Suppressor macrophage (primary cell): ENCODE measurements around the gene PAPOLG.
A peak's percentile ranks its signal among the peaks of the same experiment; 100 is the strongest.

ENCODE experiments used
- DNase-seq, 4 experiments: peaks; one replicate each; pipeline ENCODE4 v3.0.0-alpha.2; 2020 to 2022
- total RNA-seq, 17 experiments: gene quantifications; one replicate each; lab custom pipeline; 2026; ENCODE audit warnings: mixed read lengths in 6 of 17, inconsistent platforms in 3 of 17; lab: John Stamatoyannopoulos, UW

PAPOLG gene
- total RNA-seq: 16.1 to 38.6 (median 30.1) reads per million in 17 experiments

DNA sequence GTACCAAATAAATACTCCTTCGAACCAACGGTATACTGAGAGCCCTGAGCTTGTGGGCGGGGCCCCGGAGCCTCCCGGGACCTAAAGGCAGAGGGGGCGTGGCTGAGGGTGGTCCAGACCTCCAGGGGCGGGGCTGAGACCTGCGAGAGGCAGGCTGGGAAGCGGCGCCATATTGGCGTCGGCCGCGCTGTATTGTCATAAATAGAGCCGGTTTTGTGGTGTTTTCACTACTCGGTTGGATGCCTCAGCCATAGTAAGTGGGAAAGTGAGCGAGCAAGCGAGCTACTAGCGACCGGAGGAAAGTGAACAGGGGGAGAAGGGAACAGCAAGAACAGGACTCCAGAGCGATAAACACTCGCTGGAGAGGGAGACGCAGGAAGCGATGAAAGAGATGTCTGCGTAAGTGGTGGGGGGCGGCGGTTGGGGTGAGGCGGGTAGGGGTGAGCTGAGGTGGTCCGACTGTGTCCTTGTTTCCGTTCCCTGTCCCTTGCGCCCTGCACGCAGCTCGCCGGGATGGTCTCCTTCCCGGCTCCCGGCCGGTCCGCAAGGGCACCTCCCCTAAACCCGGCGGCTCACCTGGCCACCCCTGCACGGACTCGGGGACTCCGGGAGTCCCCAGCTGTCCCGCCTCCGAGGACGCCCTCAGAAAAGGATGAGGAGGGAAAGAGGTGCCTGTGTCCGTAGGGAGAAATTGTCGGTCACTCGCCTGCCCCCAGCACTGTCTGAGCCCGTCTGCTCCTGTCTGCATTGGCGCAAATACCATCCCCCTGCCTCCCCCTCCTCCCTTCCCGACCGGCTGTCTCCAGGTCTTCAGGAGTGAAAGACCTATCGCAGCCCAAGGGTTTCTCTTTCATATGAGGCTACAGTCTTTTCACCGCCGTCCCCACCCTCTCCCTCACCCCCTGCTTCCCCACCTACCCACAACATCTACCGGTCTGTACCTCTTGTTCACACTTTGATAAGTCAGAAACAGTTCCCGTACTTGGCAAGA, at the start of gene PAPOLG:
Gene PAPOLG, plus strand, starts transcription at position 172 of the 991 bp plus-strand sequence. Its CDS starts 211 bp downstream, at position 383.
- peak; percentile 96 to 99 (median 98) for DNase-seq

DNA sequence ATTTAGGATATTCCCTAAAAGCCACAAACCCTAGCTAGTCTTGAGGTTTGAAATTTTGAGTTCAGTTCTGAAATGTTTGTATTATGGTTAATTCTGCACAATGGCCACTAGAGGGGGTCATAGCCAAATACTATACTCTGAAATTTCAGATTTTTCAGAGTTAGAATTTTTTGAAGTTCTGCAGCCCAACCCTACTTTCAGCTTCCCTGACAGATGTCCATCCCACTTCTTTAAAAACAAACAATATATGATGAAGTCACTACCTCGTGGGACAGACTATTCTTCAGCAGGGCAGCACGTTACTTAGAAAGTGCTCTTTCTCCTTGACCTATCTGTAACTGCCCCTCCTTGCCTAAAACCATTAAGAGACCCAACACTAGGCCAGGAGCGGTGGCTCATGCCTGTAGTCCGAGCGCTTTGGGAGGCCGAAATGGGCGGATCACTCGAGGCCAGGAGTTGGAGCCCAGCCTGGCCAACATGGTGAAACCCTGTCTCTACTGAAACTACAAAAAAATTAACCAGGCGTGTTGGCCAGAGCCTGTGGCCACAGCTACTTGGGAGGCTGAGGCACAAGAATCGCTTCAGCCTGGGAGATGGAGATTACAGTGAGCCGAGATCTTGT, 48.2 kb upstream of the PAPOLG start:
- peak; percentile 69 to 95 (median 87) for DNase-seq

DNA sequence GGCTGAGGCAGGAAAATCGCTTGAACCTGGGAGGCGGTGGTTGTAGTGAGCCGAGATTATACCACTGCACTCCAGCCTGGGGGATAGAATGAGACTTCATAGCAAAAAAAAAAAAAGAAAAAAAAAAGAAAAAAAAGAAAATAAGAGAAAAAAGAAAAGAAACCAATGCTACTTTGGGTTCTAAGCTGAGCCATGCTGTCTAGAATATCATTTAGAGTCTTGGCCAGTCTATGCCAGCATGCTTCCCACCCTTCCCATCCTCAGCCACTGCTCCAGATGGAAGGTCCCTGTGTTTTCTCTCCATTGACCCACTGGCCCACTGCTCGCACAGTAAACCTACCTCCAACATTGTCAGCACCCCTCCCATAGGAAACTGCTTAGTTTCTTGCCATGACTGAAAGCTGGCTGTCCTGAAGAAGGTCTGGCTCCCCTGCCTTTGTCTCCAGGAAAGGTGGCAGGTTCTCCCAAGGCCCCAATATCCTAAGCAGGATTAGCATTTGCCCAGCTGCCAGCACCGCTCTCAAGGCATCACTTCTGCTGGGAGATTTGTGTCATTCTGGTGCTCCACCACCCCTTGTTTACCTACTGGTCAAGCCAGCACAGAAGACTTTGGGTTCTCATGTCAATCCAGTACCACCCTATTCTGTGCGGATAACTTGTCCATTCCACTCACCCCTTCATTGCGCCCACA, 47.3 kb upstream of the PAPOLG start:
- no peak for DNase-seq

DNA sequence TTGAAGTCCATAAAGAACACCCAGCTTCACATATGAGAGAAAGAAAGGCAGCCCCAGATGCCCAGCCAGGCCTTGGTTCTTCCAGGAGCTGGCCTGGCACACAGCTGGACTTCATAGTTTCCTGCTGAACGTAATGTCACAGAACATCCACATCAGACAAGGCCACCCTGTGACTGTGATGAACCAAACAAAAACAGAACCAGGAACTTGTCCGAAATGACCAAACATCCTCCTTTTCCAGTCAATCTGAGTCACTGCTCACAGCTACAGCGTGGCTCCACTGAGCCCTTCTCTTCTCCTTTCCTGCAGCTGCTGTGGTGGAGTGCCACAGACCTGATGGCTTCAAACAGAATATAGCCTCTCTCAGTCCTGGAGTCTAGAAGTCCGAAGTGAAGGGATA, 45.4 kb upstream of the PAPOLG start:
- peak; percentile 88 to 96 (median 92) for DNase-seq

DNA sequence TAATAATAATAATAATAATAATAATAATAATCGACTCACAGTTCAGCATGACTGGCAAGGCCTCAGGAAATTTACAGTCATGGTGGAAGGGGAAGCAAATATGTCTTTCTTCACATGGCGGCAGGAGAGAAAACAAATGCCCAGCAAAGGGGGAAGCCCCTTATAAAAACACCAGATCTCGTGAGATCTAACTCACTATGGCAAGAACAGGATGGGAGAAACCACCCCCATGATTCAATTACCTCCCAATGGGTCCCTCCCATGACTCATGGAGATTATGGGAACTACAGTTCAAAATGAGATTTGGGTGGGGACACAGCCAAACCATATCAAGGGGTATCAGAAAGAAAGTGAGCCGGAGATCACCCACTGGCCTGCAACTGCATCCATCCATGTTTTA, 40.5 kb upstream of the PAPOLG start:
- peak in 1 of 4 experiments; percentile 40 for DNase-seq

DNA sequence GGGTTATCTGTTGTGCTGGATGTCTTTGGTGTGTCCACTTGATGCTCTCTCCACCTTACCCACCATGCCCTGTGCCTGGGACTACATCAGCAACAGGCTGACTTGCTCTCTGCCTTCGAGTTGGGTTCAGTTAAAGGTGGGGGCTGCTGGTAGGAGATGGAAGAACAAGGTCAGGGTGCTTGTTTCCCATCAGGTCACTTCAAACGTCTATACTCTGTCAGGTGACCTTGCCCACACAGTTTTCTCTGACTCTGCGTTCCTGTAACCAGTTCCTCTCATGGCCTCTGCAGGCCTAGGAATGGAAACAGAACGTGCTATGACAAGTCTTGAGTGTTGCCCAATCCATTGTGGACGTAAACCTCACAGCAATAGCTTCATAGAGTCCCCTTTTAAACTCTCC, 38.4 kb upstream of the PAPOLG start:
- DNase-seq: peak; percentile 88 to 96 (median 91)

DNA sequence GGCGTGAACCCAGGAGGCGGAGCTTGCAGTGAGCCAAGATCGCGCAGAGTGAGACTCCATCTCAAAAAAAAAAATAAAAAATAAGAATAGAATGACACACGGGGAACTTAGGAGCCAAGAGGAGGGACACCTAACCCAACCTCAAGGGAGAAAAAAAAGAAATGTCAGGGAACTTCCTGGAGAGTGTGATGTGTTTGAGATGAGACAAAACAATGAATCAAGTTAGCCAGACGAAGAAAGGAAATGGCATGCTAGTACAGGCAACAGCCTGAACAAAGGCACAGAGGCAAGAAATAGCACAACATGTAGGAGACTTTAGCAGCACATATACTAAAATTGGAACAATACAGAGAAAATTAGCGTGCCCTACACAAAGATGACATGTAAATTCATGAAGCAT, 36.7 kb upstream of the PAPOLG start:
- no peak for DNase-seq

DNA sequence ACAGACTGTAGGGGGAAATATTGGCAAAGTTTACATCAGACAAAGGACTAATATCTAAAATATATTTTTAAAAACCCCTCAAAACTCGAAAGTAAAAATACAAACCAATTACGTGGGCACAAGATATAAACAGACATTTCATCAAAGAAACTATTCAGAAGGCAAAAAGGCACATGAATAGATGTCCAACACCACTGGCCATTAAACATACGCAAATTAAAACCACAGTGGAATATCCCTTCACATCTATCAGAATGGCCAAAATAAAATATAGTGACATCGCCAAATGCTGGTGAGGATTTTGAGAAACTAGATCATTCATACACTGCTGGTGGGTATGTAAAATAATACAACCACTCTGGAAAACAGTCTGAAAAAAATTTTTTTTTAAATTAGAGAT, 30.6 kb upstream of the PAPOLG start:
- DNase-seq: no peak

DNA sequence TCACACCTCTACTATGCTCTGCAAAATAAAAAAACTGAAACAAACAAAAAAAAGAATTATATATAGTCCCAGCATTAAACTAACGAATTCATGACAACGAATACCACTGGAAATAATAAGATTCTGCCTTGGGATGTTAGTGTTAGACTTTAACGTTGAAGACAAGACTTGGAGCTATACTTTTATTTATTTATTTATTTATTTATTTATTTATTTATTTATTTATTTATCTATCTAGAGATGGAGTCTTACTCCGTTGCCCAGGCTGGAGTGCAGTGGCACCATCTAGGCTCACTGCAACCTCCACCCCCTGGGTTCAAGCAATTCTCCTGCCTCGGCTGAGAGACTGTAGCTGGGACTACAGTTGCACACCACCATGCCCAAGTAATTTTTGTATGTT, 27.2 kb upstream of the PAPOLG start:
- no peak for DNase-seq

DNA sequence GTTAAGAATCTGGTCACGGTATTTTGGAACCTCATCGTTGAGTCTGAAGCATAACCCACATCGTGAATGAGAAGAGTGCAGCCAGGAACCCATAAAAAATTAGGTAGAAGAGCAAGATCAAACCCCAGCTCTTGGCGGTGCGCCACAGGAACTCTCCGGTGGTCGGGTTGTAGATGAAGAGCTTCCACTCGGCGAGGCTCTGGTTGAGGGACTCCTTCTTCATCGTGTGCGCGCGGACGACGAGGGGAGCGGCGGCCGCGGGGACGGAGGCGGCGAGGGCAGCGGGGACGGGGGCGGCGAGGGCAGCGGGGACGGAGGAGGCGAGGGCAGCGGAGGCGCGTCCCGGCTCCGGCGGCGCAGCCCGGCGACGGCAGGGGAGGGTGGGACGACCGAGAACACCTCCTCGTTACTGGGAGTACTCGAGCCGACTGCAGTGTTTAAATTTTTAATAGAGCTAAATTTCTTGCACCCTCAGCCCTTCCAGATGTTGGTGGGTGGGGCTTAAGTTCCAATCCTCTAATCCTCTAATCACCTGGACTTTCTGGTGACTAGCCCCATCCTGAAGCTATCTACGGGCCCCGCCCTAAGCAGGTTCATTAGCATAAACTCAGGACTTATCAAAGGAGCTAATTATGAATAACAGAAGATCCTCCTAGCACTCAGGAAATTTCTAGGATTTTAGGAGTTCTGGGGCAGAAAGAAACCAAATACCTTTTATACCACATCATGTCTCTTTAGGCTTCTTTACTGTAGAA, 20.4 kb upstream of the PAPOLG start:
- peak in 3 of 4 experiments; percentile 12 to 43 (median 27) for DNase-seq

DNA sequence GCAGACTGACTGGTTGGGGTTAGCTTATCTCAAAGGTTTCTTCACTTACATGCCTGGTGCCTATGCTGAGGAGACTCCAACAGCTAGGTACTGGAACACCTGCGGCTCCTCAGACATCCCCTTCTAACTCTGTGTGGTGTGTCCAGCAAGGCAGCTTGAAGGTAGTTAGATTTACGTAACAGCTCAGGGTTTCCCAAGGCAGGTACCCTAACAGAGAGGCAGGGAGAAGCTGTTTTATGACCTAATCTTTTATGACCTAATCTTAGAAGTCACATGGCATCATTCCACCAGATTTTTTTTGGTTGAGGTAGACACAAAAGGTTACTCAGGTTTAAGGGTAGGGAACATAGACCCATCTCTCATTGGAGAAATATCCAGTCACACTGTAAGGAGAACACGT, 17.4 kb upstream of the PAPOLG start:
- no peak for DNase-seq

DNA sequence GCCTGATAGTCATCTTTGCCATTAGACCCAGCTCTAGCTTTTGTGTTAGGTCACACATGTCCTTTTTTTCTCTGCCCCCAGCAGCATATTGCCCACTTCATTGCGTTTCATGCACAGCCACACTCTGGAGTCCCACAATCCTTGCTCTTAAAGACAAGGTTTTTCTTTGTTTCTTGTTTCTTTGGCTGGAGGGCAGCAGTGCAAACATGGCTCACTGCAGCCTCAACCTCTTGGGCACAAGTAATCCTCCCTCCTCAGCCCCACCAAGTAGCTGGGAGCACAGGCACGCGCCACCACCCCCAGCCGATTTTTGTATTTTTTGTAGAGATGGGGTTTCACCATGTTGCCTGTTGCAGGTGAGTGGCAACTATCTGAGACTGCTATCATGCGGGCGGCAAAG, 16.9 kb upstream of the PAPOLG start:
- DNase-seq: no peak

DNA sequence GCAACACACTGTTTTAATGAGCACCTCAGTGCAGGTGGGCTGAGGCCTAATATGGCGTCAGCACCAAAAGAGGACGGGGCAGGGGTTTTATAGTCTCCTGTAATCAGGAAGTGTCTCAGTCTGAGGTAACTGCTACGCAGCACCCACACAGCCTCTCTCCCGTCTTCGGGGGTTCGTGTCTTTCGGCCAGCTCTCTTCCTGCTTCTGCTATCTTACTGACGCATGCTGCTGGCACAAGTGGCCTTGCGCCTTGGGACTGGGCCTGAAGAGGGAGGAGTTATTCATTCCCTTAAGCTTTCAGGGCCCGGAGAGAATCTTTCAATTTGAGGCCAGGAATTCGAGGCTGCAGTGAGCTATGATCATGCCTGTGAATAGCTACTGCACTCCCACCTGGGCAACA, 14.5 kb upstream of the PAPOLG start:
- DNase-seq: peak; percentile 44 to 76 (median 64)

DNA sequence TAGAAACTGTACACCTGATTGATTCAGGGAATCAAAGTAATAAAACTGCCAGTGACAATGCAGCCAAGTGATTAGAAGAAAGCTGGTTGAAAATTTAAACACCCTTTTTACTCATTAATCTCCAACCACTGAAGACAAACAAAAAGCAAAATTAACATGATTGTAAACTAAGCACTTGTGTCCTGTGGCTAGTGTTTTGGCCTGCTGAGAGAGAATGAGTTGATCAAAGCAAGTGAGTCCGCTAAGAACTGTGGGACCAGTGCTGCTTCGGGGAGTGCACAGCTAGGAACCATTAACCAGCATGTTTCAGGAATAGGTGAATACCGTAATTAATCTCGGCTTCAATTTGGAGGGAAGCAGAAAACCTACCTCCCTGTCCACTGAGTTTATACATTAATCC, 13.6 kb upstream of the PAPOLG start:
- DNase-seq: no peak

DNA sequence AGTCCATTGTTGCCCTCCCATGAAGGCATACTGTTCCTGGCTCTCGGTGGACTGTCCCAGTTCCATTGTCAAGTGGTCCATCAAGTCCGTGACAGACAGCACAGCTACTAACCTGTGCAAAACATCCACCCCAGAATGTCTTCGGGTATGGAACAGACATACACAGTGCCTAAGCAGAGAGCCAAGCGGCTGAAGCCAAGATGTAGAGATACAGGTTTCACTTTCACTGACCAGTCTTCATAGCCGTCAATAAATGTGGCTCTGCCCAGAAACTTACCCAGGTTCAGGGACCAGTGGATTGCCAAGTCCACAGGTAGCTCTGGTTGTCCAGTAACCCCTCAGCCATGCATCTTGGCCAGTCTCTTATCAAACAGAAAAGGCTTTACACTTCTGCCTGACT, 10.7 kb upstream of the PAPOLG start:
- peak in 1 of 4 experiments; percentile 4 for DNase-seq

DNA sequence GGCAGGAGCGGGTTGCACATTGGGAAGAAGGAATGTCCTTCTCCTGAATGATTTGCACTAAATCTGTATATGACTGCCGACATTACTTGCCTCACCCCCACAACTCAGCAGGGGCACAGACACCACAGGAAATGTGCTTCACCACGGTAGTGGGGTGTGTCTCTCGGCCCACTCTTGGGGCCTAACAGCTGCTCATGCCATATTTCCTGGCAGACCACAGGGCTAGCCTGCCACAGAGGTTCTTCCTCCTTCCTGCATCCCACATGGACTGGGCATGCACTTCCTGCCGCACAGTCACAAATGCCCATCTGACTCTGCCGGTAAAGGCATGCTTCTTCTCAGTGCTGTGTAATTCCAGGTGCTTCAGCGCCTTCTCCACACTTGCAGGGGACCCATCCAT, 10.3 kb upstream of the PAPOLG start:
- DNase-seq: peak; percentile 59 to 82 (median 75)

DNA sequence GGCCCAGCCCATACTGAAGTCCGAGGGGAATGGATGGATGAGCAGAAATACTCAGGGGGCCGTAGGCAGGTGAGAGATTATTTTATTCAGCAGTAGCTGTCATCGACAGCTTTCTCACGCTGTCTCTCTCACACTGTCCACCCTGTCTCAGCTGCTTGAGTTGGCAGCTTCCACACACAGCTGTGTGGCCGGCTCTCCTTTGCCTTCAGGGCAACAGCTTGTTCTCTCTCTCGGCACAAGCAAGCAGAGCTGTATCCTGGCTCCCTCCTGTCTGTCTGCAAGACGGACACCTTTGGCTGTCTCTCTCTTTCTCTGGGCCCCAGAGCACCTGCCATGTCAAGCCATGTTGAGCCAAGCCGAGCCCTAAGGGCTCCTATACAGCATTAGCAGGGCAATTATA, 9.8 kb upstream of the PAPOLG start:
- DNase-seq: no peak

DNA sequence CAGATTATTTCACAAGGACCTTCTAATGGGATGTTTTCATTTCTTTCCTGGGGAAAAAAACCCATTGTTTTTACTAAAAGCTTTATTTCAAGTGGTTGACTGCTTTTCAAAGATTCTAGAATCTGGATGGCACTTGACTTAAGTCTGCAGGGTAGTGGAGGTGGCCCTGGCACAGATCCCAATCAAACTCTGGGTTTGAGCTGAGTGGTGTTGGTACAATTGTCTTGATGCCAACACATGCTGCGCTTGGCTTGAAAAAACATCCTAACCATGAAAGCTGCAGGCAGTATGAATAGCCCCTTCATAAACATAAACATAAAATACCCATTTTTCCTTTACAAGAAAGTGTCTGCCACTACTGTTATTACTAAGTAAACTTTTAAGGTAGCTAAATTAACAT, 3.6 kb downstream of the PAPOLG start:
- DNase-seq: no peak

DNA sequence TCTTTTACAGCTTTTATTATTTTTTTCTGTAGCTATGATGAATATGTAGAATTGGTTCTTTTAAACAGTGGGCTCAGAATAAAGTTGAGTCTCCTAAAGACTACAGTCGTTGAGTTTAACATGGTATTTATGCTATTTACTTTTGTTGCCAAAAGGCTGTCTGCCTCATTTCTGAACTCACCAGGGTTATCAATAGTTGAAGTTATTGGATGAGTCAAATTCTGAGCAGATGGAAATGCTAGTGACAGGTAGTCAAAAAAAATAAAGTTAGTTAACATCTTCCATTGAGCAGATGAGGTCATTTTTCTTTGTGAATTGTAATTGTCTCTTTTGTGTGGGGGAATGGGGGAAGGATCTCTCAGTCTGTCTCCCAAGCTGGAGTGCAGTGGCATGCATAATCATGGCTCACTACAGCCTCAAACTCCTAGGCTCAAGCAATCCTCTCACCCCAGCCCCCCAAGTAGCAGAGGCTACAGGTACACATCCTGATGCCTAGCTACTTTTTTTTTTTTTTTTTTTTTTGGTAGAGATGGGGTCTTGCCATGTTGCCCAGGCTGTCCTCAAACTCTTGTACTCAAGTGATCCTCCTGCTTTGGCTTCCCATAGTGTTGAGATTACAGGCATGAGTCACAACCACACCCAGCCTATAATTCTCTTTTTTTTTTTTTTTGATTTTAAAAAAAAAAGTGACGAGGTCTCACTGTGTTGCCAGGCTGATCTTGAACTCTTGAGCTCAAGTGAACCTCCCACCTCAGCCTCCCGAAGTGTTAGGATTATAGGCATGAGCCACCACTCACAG, 8.9 kb downstream of the PAPOLG start:
- DNase-seq: no peak

DNA sequence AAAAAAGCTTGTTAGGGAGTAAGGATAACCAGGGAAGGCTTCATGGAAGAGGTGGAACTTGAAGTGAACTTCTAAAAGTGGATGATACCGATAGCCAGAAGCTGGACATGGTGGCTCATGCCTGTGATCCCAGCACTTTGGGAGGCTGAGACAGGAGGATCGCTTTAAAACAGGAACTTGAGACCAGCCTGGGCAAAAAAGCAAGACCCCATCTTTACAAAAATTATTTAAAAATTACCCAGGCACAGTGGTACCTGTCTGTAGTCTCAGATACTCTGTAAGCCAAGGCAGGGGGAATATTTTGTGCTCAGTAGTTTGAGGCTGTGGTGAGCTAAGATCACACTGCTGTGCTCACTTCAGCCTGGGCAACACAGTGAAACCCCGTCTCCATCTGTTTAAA, 10.2 kb downstream of the PAPOLG start:
- DNase-seq: no peak

DNA sequence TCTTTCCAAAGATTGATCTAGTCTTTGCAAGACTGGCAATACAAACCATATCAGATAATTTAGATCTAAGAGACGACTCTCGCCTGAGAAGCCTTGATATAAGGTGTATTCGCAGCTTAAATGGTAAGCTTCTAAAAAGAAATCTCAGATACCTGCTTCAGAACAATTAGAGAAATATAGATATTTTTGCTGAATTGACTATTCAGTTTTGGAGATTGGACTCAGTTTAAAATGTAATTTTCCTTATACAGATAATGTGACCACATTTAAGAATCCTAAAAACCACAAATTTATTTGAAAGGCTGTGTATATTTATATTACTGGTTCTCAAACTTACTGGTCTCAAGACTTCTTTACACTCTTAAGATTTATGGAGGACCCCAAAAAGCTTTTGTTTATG, 15.4 kb downstream of the PAPOLG start:
- DNase-seq: no peak
